Measurements from ENCODE around the gene TULP4.

DNA sequence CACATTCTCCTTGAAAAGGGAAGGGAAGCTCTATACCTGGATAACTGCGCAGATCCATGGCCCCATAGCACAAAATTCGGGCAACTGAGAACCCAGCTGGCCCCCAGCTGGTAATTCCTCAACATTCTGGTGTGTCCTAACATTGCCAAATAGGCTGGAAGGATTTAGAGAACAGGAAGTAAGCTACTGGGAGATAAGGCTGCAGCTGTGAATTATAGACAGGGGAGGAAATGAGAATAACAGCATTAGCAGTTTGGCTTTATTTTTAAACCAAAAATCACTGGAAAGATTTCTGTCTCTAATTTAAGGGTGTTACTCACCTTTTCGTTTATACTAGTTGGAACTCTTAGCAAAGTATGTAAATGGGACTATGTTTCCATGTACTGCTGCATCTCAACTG is 97.2 kb downstream of the TULP4 start:
- TF ChIP-seq, protein P1, sequence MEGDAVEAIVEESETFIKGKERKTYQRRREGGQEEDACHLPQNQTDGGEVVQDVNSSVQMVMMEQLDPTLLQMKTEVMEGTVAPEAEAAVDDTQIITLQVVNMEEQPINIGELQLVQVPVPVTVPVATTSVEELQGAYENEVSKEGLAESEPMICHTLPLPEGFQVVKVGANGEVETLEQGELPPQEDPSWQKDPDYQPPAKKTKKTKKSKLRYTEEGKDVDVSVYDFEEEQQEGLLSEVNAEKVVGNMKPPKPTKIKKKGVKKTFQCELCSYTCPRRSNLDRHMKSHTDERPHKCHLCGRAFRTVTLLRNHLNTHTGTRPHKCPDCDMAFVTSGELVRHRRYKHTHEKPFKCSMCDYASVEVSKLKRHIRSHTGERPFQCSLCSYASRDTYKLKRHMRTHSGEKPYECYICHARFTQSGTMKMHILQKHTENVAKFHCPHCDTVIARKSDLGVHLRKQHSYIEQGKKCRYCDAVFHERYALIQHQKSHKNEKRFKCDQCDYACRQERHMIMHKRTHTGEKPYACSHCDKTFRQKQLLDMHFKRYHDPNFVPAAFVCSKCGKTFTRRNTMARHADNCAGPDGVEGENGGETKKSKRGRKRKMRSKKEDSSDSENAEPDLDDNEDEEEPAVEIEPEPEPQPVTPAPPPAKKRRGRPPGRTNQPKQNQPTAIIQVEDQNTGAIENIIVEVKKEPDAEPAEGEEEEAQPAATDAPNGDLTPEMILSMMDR (IDR thresholded peaks at IDR 0.05), result no peak
- no peak for TF ChIP-seq POLR2A (IDR thresholded peaks at IDR 0.05)
